Endothelial cell of umbilical vein (primary cell): ENCODE measurements around the gene TMEM109. TPM values are rescaled to one million over a fixed set of nuclear protein-coding genes. Genes with fewer than 3 reads are reported as not detected.

Experiments
- BruUV-seq: library from RNA; stranded (reverse); fragments of 400-500 nt; replicated peaks from 2 replicates; lab custom pipeline; 2021; lab: Mats Ljungman, UMichigan
- CTCF ChIA-PET: fragments of 300-600, 350-600 bp; sonication (Branson Sonifier 250); formaldehyde crosslinking; loops from one replicate; lab custom pipeline; 2021; ENCODE audit warnings: antibody characterized with exemption, inconsistent platforms; lab: Charles Lee
- POLR2A ChIA-PET: fragments of 300-600, 350-600 bp; sonication (Branson Sonifier 250); formaldehyde crosslinking; loops from one replicate; lab custom pipeline; 2021; ENCODE audit warnings: antibody characterized with exemption, inconsistent platforms; lab: Charles Lee
- DNase-seq: peaks from one replicate; pipeline ENCODE4 v3.0.0-alpha.2; 2011; ENCODE audit warnings: low read depth, low spot score
- FAIRE-seq: peaks from 2 replicates; lab custom pipeline; 2011; peaks lifted over from hg19 to GRCh38; lab: Jason Lieb, UNC
- H2AFZ ChIP-seq: 2 replicates; pipeline ENCODE4 v1.6.0; 2012; ENCODE audit warnings: low read depth, low read length, control low read depth, inconsistent platforms
- H3K27ac ChIP-seq: 2 replicates; pipeline ENCODE4 v1.5.1; 2011; ENCODE audit warnings: low read depth, mild to moderate bottlenecking, control low read depth, low read length, moderate library complexity; ENCODE audit not compliant: insufficient read depth
- H3K27me3 ChIP-seq, 2 experiments: 2 replicates each; pipeline versions ENCODE4 v1.6.0 to v1.6.1; 2011; ENCODE audit warnings: low read length in 2 of 2, mixed read lengths in 1 of 2; ENCODE audit not compliant: control insufficient read depth in 2 of 2, insufficient read depth in 2 of 2
- H3K36me3 ChIP-seq, 2 experiments: 2 replicates in 1 of 2; 3 replicates in 1 of 2; pipeline ENCODE4 v1.5.1; 2011; ENCODE audit warnings: low read length in 2 of 2, mild to moderate bottlenecking in 1 of 2, moderate library complexity in 1 of 2; ENCODE audit not compliant: control insufficient read depth in 2 of 2, insufficient read depth in 2 of 2; ENCODE audit errors: extremely low read depth in 1 of 2
- H3K4me1 ChIP-seq: 3 replicates; pipeline ENCODE4 v1.5.1; 2011; ENCODE audit warnings: mild to moderate bottlenecking, low read length; ENCODE audit not compliant: control insufficient read depth, insufficient read depth; ENCODE audit errors: extremely low read depth
- H3K4me2 ChIP-seq: 2 replicates; pipeline ENCODE4 v1.6.1; 2011; ENCODE audit warnings: low read length, control low read depth, mixed read lengths; ENCODE audit not compliant: insufficient read depth
- H3K4me3 ChIP-seq, 3 experiments: fragments of 200-600 bp in 1 of 3; sonication (generic), shearing (Covaris generic) in 1 of 3; replicated peaks in 1 of 3; 2 replicates each; pipeline ENCODE4 v1.5.1; 2011 to 2016; ENCODE audit warnings: control low read depth in 3 of 3, low read length in 3 of 3, mild to moderate bottlenecking in 2 of 3, inconsistent platforms in 1 of 3, low read depth in 1 of 3, moderate library complexity in 1 of 3; ENCODE audit not compliant: insufficient read depth in 1 of 3
- H3K79me2 ChIP-seq: 2 replicates; pipeline ENCODE4 v1.6.0; 2012; ENCODE audit warnings: low read length, inconsistent platforms; ENCODE audit not compliant: control insufficient read depth, insufficient read depth
- H3K9ac ChIP-seq: replicated peaks from 2 replicates; pipeline ENCODE3; 2011; ENCODE audit warnings: low read length, control low read depth; ENCODE audit not compliant: insufficient read depth; ENCODE audit errors: extremely low read depth
- H3K9me1 ChIP-seq: replicated peaks from 3 replicates; pipeline ENCODE4 v1.6.0; 2011; ENCODE audit warnings: mild to moderate bottlenecking, low read length; ENCODE audit not compliant: control insufficient read depth, insufficient read depth; ENCODE audit errors: extremely low read depth
- H3K9me3 ChIP-seq: replicated peaks from 2 replicates; pipeline ENCODE4 v1.5.1; 2012; ENCODE audit warnings: low read length, inconsistent platforms; ENCODE audit not compliant: control insufficient read depth, insufficient read depth
- H4K20me1 ChIP-seq: replicated peaks from 2 replicates; pipeline ENCODE3; 2011; ENCODE audit warnings: mild to moderate bottlenecking, low read length; ENCODE audit not compliant: control insufficient read depth, insufficient read depth; ENCODE audit errors: extremely low read depth
- CTCF ChIP-seq, 2 donors: IDR thresholded peaks; 1 replicate in 1 of 2; 2 replicates in 1 of 2; pipeline ENCODE4 v1.5.1; 2011; ENCODE audit warnings: low read length in 2 of 2, mild to moderate bottlenecking in 2 of 2, moderate library complexity in 2 of 2, control low read depth in 1 of 2, inconsistent platforms in 1 of 2, low read depth in 1 of 2; ENCODE audit not compliant: insufficient read depth in 1 of 2; ENCODE audit errors: extremely low read depth in 1 of 2
- EZH2 ChIP-seq: IDR thresholded peaks from 2 replicates; pipeline ENCODE4 v1.6.1; 2012; ENCODE audit warnings: borderline replicate concordance, low read depth, mild to moderate bottlenecking, moderate library complexity, low read length, inconsistent platforms; ENCODE audit not compliant: severe bottlenecking
- FOS ChIP-seq: IDR thresholded peaks from 2 replicates; pipeline ENCODE4 v1.6.1; 2011; ENCODE audit warnings: mild to moderate bottlenecking, low read length, moderate library complexity, borderline replicate concordance; ENCODE audit not compliant: insufficient read depth
- GATA2 ChIP-seq: IDR thresholded peaks from 2 replicates; pipeline ENCODE4 v1.7.0; 2011; ENCODE audit warnings: low read depth, mild to moderate bottlenecking, moderate library complexity, mixed read lengths, low read length; ENCODE audit not compliant: insufficient read length, insufficient read depth
- JUN ChIP-seq: IDR thresholded peaks from 2 replicates; pipeline ENCODE4 v1.6.1; 2011; ENCODE audit warnings: borderline replicate concordance, low read depth; ENCODE audit not compliant: insufficient read length, insufficient read depth
- MAX ChIP-seq: IDR thresholded peaks from 2 replicates; pipeline ENCODE4 v1.6.1; 2011; ENCODE audit not compliant: insufficient read depth, insufficient read length
- MYC ChIP-seq: IDR thresholded peaks from one replicate; pipeline ENCODE4 v1.6.1; 2011; ENCODE audit warnings: mild to moderate bottlenecking, low read depth, low read length
- POLR2A ChIP-seq: IDR thresholded peaks from 2 replicates; pipeline ENCODE4 v1.6.1; 2012; ENCODE audit warnings: low read depth, mild to moderate bottlenecking, control low read depth, low read length
- POLR2AphosphoS5 ChIP-seq: IDR thresholded peaks from 2 replicates; pipeline ENCODE4 v1.6.1; 2012; ENCODE audit warnings: low read depth, mild to moderate bottlenecking, control low read depth, low read length, moderate library complexity; ENCODE audit not compliant: insufficient read depth
- dilution Hi-C: fragments of 300-500 bp; cut with MboI; formaldehyde crosslinking; loops from one replicate; pipeline ENCODE4 v1.15.0; 2019; ENCODE audit warnings: low sequenced_read_pairs; ENCODE audit not compliant: extremely low pct_ligation_motif_present
- intact Hi-C: fragments of 100-400 bp; cut with micrococcal nuclease; formaldehyde crosslinking; loops from one replicate; pipeline ENCODE4 v1.10.0; 2022
- polyA plus RNA-seq, 4 experiments: library from polyadenylated mRNA; depleted of rRNA in 3 of 4; stranded (reverse) in 3 of 4; unstranded in 1 of 4; fragments of >200 nt; gene quantifications; 2 replicates each; pipeline versions ENCODE4 v1.2.1 to v1.2.3, GENCODE V29; 2011 to 2012; ENCODE audit warnings: missing spikeins in 1 of 4
- total RNA-seq: library from RNA; stranded (reverse); gene quantifications from 2 replicates; pipeline ENCODE4 v1.2.3, GENCODE V29; 2021

TMEM109 gene
- total and polyA plus RNA-seq, 2 donors (not counting 3 experiments of a cell fraction or from before 2014, with no cell fraction given), result 143 to 192 TPM

- ChIA-PET POLR2A (no interaction called here), CTCF (no interaction called here)
- H3K4me2 ChIP-seq, result peak overlapping the region; percentile 84
- peaks cover 2 to 10% of the 10 kb centered on the region in 2 experiments for H3K27me3 ChIP-seq
- TF ChIP-seq POLR2A (no peak), FOS (no peak), CTCF (IDR thresholded peaks at IDR 0.05; ENCODE audit: extremely low read depth in 1 of 2, insufficient read depth in 1 of 2, low read depth in 1 of 2, low read length in 2 of 2) (no peak), MAX (no peak), GATA2 (no peak), JUN (no peak), MYC (no peak), POLR2AphosphoS5 (no peak), EZH2 (no peak)
- intact Hi-C loops (no loop called here), dilution Hi-C loops (no loop called here)
- no peaks in the 10 kb centered on the region for H3K36me3 ChIP-seq
- H3K27ac ChIP-seq, result no peak overlapping the region
- no peaks in the 10 kb centered on the region for H3K9me1 ChIP-seq
- BruUV-seq, result no TSS peak
- peak overlapping the region; percentile 50 for H3K9ac ChIP-seq
- H3K79me2 ChIP-seq, result no peaks in the 10 kb centered on the region
- H3K9me3 ChIP-seq, result no peaks in the 10 kb centered on the region
- FAIRE-seq (no peak), DNase-seq (no peak)
- H4K20me1 ChIP-seq, result no peaks in the 10 kb centered on the region
- peak overlapping the region in 2 of 3 experiments; percentile 34 to 56 for H3K4me3 ChIP-seq
- peaks cover 10% of the 10 kb centered on the region for H3K4me1 ChIP-seq
- peak overlapping the region; percentile 97 for H2AFZ ChIP-seq
These were observed 37.6 kb downstream of the TMEM109 start for GRCh38 chr11:60951606-60951903.
